ENCODE measurements around the gene NELL2. TPM values are rescaled to one million over a fixed set of nuclear protein-coding genes. Genes with fewer than 3 reads are reported as not detected.

The NELL2 gene
- total RNA-seq, 1 experiment from 2014 or later, result 1.1 TPM

DNA sequence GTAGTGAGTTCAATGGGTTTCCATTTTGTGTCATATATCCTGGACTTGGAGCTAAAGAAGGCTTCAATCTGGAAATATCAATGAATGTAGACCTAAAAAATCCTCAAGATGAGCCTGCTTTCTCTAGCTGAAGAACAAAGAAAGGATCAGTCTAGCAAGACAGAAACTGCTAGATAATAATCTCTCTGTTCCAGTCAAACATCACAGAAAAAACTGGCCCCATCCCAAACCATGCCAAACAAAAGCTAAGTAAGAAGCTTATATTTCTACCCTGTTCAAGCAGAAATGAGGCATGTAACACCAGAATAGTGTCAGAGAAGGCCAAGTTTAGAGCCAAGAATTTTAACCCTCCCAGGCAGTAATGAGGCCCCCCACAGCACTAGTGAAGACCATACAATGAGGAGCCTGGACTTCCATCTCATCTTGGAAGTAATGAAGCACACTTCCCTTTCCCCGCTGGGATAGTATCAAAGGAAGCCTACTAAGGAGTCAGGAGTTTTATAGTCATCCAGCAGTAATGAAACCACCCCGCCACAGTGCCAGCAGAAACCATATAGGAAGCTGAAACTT is 95.8 kb downstream of the NELL2 start:
- no peaks in the 10 kb centered on the region for H3K27me3 ChIP-seq (ENCODE audit: insufficient read depth, low read length)
- no peaks in the 10 kb centered on the region; the same call in 1 of the 2 replicates for H4K20me1 ChIP-seq (ENCODE audit: insufficient read depth)
- H3K79me2 ChIP-seq (ENCODE audit: insufficient read depth, low read length), result no peaks in the 10 kb centered on the region
- no peaks in the 10 kb centered on the region for H3K9me2 ChIP-seq (ENCODE audit: insufficient read depth)
- intact Hi-C loops (cut with micrococcal nuclease), result no loop called here
- RAD21 ChIA-PET (ENCODE audit: low non-redundant PET in 1 of 2, low total read pairs in 2 of 2, uncharacterized antibody in 2 of 2, unreplicated experiment in 2 of 2), result no interaction called here
- H3K4me1 ChIP-seq (ENCODE audit: control insufficient read depth in 1 of 2, insufficient read depth in 2 of 2, low read length in 2 of 2), result no peaks in the 10 kb centered on the region
- BruUV-seq (replicated peaks), result no TSS peak
- no peak overlapping the region for H3K27ac ChIP-seq (ENCODE audit: low read depth, low read length)
- ATAC-seq (no peak), DNase-seq (ENCODE audit: low read depth, low spot score) (no peak)
- no peaks in the 10 kb centered on the region for H3K9me3 ChIP-seq (ENCODE audit: control insufficient read depth in 1 of 2, insufficient read depth in 1 of 2, low read depth in 1 of 2, low read length in 2 of 2)
- no peak overlapping the region for H3K4me3 ChIP-seq (replicated peaks in 1 of 2; ENCODE audit: low read depth in 1 of 2, low read length in 2 of 2)
- no peak for TF ChIP-seq EZH2 (IDR thresholded peaks at IDR 0.05)
- TF ChIP-seq EGR1 (IDR thresholded peaks at IDR 0.05; ENCODE audit: low read depth), result no peak
- no peak for TF ChIP-seq MAX (IDR thresholded peaks at IDR 0.05)
- TF ChIP-seq TCF7L2 (IDR thresholded peaks at IDR 0.05; ENCODE audit: borderline replicate concordance, extremely low read depth, insufficient read depth, insufficient read length), result no peak
- no peak for TF ChIP-seq EZH2phosphoT487 (IDR thresholded peaks at IDR 0.05; ENCODE audit: borderline replicate concordance)
- TF ChIP-seq CBX3 (IDR thresholded peaks at IDR 0.05; ENCODE audit: low read depth), result no peak
- TF ChIP-seq SIN3A (IDR thresholded peaks at IDR 0.05; ENCODE audit: low read depth), result no peak
- no peak for TF ChIP-seq REST (IDR thresholded peaks at IDR 0.05; ENCODE audit: low read depth)
- no peak for TF ChIP-seq POLR2A (IDR thresholded peaks at IDR 0.05; ENCODE audit: borderline replicate concordance, extremely low read depth, insufficient read depth, insufficient read length)
- no peak for TF ChIP-seq ZBTB33 (IDR thresholded peaks at IDR 0.05; ENCODE audit: extremely low read depth, insufficient replicate concordance, low read length)
- TF ChIP-seq POLR2AphosphoS5 (IDR thresholded peaks at IDR 0.05; ENCODE audit: low read depth, low read length), result no peak
- H3K36me3 ChIP-seq (ENCODE audit: control insufficient read depth in 1 of 2, insufficient read depth in 2 of 2, low read length in 2 of 2), result no peaks in the 10 kb centered on the region
- H3K9ac ChIP-seq (ENCODE audit: low read length), result no peak overlapping the region
- POLR2A ChIA-PET, result no interaction called here
- H3K4me2 ChIP-seq (ENCODE audit: low read length), result no peak overlapping the region
- CTCF ChIA-PET, result interaction anchor here (1.3 kb wide), 1 partner anchor 15 kb away, joined by 4 read pairs; no protein-coding TSS in a partner anchor
- H2AFZ ChIP-seq (ENCODE audit: low read depth, low read length, poor library complexity, severe bottlenecking), result no peak overlapping the region

Measured in HCT116 (cell line).